Left ventricle myocardium inferior (tissue), 1 donor: ENCODE measurements around the gene PLOD3. TPM values are rescaled to one million over a fixed set of nuclear protein-coding genes. Genes with fewer than 3 reads are reported as not detected.

Experiments used
- DNase-seq: peaks from one replicate; pipeline ENCODE4 v3.0.0-alpha.2; 2020
- H3K27ac ChIP-seq: fragments of 200-600 bp; replicated peaks from 2 replicates; pipeline ENCODE4 v1.8.0; 2021
- H3K27me3 ChIP-seq: fragments of 200-600 bp; 2 replicates; pipeline ENCODE4 v1.8.0; 2021; ENCODE audit warnings: low read depth
- H3K36me3 ChIP-seq: fragments of 200-600 bp; 2 replicates; pipeline ENCODE4 v1.8.0; 2021
- H3K4me1 ChIP-seq: fragments of 200-600 bp; 2 replicates; pipeline ENCODE4 v1.8.0; 2021
- H3K4me3 ChIP-seq: fragments of 200-600 bp; 2 replicates; pipeline ENCODE4 v1.8.0; 2021; ENCODE audit warnings: mild to moderate bottlenecking, moderate library complexity
- H3K9me3 ChIP-seq: fragments of 200-600 bp; replicated peaks from 2 replicates; pipeline ENCODE4 v1.8.0; 2021
- CTCF ChIP-seq: fragments of 200-600 bp; IDR thresholded peaks from 2 replicates; pipeline ENCODE4 v1.8.0; 2021; ENCODE audit warnings: antibody characterized with exemption, mild to moderate bottlenecking, borderline replicate concordance
- intact Hi-C: fragments of 100-400 bp; cut with micrococcal nuclease; formaldehyde crosslinking; loops from one replicate; pipeline ENCODE4 v1.11.0; 2022
- total RNA-seq: library from RNA; stranded (reverse); fragmentation: NEBNext Ultra II Directional; extraction: Animal tissue kit (Norgen Biotek cat#: 25700); gene quantifications from one replicate; pipeline ENCODE4 v1.2.1, GENCODE V29; 2021
- donor health status: DM: no; HTN: yes; CAD: no; lungs with severe emphysema.

The PLOD3 gene
- total RNA-seq, 1 donor from 2014 or later: 38.7 TPM

- intact Hi-C loops: no loop called here
- Histone ChIP-seq H3K4me1 (peaks cover 23% of the 10 kb centered on the region), H3K9me3 (no peaks in the 10 kb centered on the region), H3K36me3 (peaks cover 29% of the 10 kb centered on the region), H3K27ac (peak overlapping the region; percentile 23), H3K4me3 (peak overlapping the region; percentile 50), H3K27me3 (no peaks in the 10 kb centered on the region)
- no peak for TF ChIP-seq CTCF
- DNase-seq: no peak
Measured at GRCh38 chr7:101231644-101232043, 14.3 kb upstream of the PLOD3 start.

GRCh38 chr7:101226721-101227120 lies 9.3 kb upstream of the PLOD3 start:
- Histone ChIP-seq H3K4me1 (peaks cover 13% of the 10 kb centered on the region), H3K4me3 (no peak overlapping the region), H3K27me3 (no peaks in the 10 kb centered on the region), H3K9me3 (no peaks in the 10 kb centered on the region), H3K36me3 (peaks cover 71% of the 10 kb centered on the region), H3K27ac (no peak overlapping the region)
- DNase-seq: no peak
- no peak for TF ChIP-seq CTCF
- intact Hi-C loops: no loop called here

- Histone ChIP-seq H3K36me3 (peaks cover 71% of the 10 kb centered on the region), H3K4me1 (peaks cover 6% of the 10 kb centered on the region), H3K27me3 (no peaks in the 10 kb centered on the region), H3K4me3 (no peak overlapping the region), H3K27ac (no peak overlapping the region), H3K9me3 (no peaks in the 10 kb centered on the region)
- no peak for TF ChIP-seq CTCF
- DNase-seq: no peak
- intact Hi-C loops: no loop called here
Measured at GRCh38 chr7:101225650-101226049, 8.3 kb upstream of the PLOD3 start.

- Histone ChIP-seq H3K27me3 (no peaks in the 10 kb centered on the region), H3K9me3 (no peaks in the 10 kb centered on the region), H3K36me3 (peaks cover 58% of the 10 kb centered on the region), H3K4me1 (peaks cover 24% of the 10 kb centered on the region), H3K27ac (no peak overlapping the region), H3K4me3 (no peak overlapping the region)
- no peak for DNase-seq
- TF ChIP-seq CTCF: no peak
- intact Hi-C loops: no loop called here
Measured at GRCh38 chr7:101223528-101223927, 6.1 kb upstream of the PLOD3 start.

- no peaks in the 10 kb centered on the region for H3K27me3 ChIP-seq
- no peak for DNase-seq
- no peak overlapping the region for H3K4me3 ChIP-seq
- peaks cover 32% of the 10 kb centered on the region for H3K4me1 ChIP-seq
- no peak for TF ChIP-seq CTCF
- intact Hi-C loops: no loop called here
- no peaks in the 10 kb centered on the region for H3K9me3 ChIP-seq
- no peak overlapping the region for H3K27ac ChIP-seq
- H3K36me3 ChIP-seq: peaks cover 49% of the 10 kb centered on the region
Measured at GRCh38 chr7:101222275-101222830, 5.0 kb upstream of the PLOD3 start.
